Hematopoietic multipotent progenitor cell treated with erythropoietin and hydrocortisone succinate and interleukin-3 and kit ligand, for 6 days (in vitro differentiated cells): ENCODE results near the gene CDT1.
"Not testable (repeated sequence)": the region's sequence is repeated elsewhere in the genome, so short reads cannot be mapped to it uniquely, and the experiment has no call there.

ENCODE experiments used
- DNase-seq: peaks from one replicate; pipeline ENCODE4 v3.0.0-alpha.2; 2015

CDT1 gene

DNA sequence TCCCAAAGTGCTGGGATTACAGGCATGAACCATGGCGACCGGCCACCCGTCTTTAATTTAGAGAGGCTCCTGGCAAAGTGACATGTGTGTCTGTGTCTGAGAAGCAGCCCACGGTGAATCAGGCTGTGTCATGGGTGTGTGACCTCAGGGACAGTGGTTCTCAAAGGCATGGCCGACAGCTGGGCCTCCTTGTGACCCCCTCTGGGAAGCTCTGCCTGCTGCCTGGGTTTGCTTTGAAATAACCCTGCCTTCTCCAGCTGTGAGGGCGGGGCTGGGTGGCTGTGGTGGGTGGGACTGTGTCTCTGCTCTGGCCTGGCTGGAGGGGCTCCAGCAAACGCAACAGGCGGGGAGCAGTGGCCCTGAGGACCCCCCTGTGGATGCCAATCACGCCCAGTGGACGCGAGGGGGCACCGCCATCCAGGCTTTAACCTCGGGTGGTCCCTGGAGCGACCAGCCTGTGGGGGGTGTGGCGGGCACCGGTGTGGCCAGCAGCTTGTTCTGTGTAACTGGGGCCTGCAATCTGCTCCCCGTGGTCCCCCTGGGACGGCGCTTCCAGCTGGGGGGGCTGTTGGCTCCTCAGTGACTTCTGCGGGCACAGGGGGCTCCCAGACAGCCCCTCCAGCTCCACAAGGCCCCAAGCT is 16.9 kb downstream of the CDT1 start:
- DNase-seq: no peak

- DNase-seq: no peak
Measured at GRCh38 chr16:88821168-88821850, 17.7 kb downstream of the CDT1 start.

- DNase-seq: no peak
Measured at GRCh38 chr16:88822281-88823040, 18.9 kb downstream of the CDT1 start.

DNA sequence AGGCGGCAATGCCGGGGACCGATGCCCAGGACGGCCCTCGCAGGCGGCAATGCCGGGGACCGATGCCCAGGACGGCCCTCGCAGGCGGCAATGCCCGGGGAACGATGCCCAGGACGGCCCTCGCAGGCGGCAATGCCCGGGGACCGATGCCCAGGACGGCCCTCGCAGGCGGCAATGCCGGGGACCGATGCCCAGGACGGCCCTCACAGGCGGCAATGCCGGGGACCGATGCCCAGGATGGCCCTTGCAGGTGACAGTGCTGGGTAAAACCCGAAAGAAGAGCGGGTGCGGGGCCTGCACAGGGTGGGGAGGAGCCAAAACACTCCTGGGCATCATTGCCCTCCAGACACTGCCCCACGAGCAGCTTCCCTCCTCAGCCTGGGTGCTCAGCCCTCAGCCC is 20.1 kb downstream of the CDT1 start:
- DNase-seq: not testable (repeated sequence)

- no peak for DNase-seq
Measured at GRCh38 chr16:88824256-88825077, 20.9 kb downstream of the CDT1 start.

DNA sequence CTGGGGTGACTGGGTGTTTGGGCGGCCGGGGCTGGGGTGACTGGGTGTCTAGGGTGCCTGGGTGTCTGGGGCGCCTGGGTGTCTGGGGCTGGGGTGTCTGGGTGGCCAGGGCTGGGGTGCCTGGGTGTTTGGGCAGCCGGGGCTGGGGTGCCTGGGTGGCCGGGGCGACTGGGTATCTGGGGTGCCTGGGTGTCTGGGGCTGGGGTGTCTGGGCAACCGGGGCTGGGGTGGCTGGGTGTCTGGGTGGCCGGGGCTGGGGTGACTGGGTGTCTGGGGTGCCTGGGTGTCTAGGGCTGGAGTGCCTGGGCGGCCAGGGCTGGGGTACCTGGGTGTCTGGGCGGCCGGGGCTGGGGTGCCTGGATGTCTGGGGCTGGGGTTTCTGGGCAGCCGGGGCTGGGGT is 21.6 kb downstream of the CDT1 start:
- no peak for DNase-seq

DNA sequence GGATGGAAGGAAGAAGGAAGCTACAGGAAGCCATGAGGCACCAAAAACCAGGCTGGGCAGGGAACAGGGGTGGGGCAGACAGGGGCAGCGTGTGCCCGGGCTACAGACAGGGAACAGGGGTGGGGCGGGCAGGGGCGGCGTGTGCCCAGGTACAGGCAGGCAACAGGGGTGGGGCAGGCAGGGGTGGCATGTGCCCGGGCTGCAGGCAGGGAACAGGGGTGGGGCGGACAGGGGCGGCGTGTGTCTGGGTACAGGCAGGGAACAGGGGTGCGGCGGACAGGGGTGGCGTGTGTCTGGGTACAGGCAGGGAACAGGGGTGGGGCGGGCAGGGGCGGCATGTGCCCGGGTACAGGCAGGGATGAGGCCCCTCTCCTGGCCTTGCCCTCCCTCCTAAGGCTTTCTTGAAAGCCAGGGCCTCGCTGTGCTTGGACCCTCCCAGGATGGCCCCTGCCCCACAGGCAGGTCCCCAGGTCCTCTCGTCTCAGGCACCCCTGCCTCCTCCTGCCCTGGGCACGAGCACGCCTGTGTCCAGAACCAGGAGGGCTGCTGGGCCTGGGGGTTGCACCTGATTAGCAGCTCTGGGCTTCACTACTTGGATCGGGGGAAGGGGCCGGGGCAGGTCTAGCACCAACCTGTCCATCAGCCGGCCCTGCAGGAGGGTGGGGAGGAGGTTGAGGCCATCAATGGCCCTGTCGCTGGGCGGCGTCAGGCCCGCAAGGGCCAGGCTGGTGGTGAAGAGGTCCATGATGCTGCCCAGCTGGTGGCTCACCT is 22.7 kb downstream of the CDT1 start:
- DNase-seq: no peak

DNA sequence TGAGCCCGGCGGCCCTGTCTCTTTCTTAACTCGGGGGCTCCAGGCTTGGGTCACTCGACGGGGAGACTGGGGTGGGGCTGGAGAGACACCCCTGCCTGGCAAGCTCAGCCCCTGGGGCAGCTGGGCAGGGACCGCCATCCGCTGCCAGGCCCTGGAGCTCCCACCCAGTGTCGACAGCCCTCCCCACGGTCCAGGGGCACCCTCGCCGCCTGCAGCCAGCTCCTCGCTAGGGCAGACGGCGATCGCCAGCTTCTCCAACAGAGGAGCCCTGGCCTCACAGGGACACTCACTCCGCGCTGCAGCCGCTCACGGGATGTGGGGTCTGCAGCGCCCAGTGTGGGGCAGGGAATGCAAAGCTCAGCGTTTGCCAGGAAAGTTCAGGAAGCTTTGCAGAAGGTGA is 24.1 kb downstream of the CDT1 start:
- DNase-seq: no peak

DNA sequence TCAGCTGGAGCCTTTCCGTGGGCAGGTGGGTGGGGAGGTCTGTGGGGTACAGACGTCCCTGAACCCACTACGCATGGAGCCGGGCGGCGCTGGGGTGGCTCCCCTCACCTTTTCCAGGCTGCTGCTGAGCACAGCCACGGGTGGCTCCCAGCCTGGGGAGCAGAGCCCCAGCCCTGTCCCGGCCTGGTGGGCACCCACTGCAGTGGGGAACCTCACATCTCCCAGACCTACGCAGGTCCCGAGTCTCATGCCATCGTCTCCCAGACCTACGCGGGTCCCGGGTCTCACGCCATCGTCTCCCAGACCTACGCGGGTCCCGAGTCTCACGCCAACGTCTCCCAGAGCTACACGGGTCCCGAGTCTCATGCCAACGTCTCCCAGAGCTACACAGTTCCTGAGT is 25.1 kb downstream of the CDT1 start:
- no peak for DNase-seq

- DNase-seq: no peak
Measured at GRCh38 chr16:88830258-88830657, 26.7 kb downstream of the CDT1 start.

DNA sequence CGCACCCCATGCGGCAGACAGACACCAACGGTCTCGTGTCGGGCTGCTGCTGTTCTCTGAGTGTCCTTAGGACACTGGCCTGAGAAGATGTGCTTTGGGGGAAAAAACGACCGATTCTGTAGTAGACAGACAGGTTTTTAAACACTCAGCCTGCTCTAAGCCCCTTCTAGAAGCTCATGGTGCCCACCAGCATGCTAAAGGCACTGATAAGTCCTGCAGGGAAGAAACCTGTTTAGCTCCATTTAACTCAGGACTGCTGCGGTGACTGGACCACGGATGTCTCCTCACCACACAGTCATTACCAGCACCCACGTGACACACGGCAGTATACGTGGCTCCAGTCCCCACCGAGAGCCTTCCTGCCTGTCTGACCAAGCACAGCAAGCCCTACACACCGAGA is 27.2 kb downstream of the CDT1 start:
- no peak for DNase-seq

DNA sequence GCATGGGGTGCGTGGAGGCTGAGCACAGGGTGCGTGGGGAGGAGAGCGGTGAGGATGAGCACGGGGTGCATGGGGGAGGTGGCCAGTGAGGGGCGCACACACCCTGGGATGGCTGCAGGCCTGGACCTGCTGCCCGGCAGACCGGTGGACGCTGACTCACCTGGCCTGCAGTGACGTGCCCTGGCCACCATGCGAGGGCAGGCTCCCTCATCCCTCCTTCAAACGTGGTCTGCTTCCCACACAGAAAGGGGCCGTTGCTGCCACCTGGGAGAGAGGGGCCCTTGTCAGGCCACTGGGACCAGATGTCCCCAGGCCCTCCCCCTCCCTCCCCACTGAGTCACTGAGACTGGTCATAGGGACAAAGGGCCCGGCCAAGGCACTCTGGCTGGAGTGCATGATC is 28.2 kb downstream of the CDT1 start:
- DNase-seq: no peak

DNA sequence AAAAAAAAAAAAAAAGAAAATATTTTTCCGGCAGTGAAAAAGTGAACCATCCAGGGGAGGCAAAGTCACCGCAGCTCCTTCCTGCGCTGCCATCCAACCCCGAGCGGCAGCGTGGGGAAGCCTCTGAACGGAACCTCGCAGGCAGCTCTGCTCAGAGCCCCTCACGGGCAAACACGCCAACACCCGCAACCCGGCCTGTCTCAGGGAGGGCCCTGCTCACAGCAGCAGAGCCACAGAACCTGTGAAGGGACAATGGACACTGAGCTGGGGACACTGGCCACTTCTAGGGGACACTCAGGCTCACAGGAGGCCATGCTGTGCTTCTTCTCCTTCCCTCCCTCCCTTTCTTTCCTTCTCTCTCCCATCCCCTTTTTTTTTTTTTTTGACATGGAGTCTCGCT is 29.5 kb downstream of the CDT1 start:
- no peak for DNase-seq

DNA sequence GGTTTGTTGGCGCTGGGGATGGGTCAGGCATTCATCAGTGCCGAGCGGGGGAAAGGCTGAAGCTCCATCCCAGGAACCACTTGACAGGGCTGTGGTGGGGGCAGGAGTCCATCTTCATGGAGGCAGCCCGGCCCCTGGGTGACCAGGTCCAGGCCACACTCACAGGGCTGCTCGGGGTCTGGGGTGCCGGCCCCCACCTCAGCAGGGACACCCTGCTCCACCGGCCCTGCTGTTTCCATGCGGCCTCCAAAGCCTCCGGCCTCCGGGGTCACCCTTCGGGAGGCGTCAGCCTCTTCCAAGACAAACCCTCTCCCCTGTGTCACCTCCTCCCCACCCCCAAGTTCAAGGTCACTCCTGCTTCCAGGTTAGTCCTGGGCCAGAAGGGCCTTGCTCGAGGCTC is 31.1 kb downstream of the CDT1 start:
- no peak for DNase-seq

- no peak for DNase-seq
Measured at GRCh38 chr16:88835383-88835782, 31.8 kb downstream of the CDT1 start.

GRCh38 chr16:88835818-88836217 is 32.2 kb downstream of the CDT1 start:
- no peak for DNase-seq

DNA sequence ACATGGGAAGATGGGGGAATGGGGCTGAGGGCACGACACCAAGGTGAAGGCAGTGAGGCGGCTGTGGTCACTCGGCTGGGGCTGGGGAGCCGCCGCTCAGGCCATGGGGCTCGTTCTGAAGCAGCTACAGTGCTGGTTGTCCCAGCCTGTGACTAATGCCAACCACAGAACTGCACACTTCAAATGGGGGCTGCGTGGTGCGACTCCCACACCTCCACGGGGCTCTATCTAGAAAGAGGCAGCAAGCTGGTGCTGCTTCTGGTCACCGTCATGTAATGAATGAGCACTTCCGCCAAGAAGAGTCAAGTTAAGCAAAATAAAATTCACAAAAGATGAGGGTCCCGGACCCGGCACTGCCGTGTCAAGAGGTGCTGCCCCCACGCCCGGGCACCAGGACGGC is 33.2 kb downstream of the CDT1 start:
- no peak for DNase-seq

DNA sequence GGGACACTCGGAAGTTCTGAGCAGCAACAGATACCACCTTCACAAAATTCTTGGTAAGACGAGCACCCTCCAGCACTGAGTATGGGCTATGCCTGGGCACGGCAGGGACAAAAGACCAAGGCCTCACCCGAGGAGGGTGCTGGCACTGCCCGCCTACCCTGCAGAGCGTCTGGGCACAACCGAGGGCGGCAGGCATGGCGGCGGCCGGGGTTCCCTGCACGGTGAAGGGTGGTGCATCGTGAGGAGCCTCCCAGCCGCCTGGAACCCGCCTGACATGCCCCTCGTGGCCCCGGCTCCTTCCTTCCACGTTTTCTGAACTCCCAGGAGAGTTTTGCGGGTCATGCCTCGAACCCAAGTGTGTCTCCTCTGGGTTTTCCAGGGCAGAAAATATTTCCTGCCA is 34.2 kb downstream of the CDT1 start:
- DNase-seq: no peak

DNA sequence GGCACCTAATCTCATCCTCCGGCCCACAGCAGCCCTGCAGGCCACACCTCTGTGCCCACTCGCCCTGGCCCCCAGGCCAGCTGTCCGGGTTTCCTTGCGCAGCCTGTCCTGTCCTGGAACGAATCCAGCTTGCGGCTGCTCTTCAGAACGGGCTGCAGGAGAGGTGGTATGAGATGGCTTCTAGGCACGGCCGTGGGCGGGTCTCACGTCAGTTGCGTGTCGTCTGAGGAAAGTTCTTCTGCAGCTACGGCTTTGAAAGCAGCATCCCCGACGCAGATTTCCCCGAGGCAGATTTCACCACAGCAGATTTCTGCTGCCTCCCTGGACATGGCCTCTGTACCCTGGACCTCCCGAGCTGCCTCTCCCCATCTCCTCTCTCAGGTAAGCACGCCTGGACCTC is 35.0 kb downstream of the CDT1 start:
- DNase-seq: no peak

DNA sequence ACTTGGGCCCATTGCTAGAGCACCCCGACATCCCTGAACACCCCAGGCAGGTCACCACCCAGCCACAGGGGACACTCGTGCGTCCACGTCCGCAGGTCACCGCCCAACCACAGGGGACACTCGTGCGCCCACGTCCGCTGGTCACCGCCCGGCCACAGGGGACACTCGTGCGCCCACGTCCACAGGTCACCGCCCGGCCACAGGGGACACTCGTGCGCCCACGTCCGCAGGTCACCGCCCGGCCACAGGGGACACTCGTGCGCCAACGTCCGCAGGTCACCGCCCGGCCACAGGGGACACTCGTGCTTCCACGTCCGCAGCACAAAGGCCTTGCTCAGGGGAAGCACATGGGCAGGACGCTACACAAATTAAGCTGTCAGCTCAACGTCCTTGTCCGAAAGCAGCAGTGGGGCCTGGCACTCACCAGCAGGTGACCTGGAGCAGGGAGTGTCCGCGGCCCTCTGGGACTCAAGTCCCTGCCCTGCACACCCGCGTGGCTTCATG is 35.5 kb downstream of the CDT1 start:
- no peak for DNase-seq

GRCh38 chr16:88839745-88840599 is 36.4 kb downstream of the CDT1 start:
- DNase-seq: no peak
